Left kidney (tissue), 8 donors: ENCODE measurements around the gene EXOSC5. TPM values are rescaled to one million over a fixed set of nuclear protein-coding genes. Genes with fewer than 3 reads are reported as not detected.
A peak's percentile ranks its signal among the peaks of the same experiment; 100 is the strongest.
"Not testable (repeated sequence)": the region's sequence is repeated elsewhere in the genome, so short reads cannot be mapped to it uniquely, and the experiment has no call there.

Experiments used
- DNase-seq: peaks from one replicate; pipeline ENCODE4 v3.0.0-alpha.2; 2013
- long read RNA-seq, 8 donors: transcript quantifications; one replicate each; lab custom pipeline, GENCODE V29; 2026
- polyA plus RNA-seq: library from polyadenylated mRNA; unstranded; fragments of 120-200 nt; gene quantifications from one replicate; pipeline ENCODE4 v1.2.1, GENCODE V29; 2013; ENCODE audit not compliant: insufficient read length

Gene EXOSC5
- 13.9 TPM for polyA plus RNA-seq
- long read RNA-seq, donor 1, transcript EXOSC5-201 (6 exons, 1,118 nt) = major isoform, 14 of 15 reads
- long read RNA-seq, donor 1, partial matches to known transcripts = 0 of 15 reads
- long read RNA-seq, donor 1, other reads (novel, unspliced or antisense) = 0 of 15 reads
- long read RNA-seq, donor 2, transcript EXOSC5-201 (6 exons, 1,118 nt) = major isoform, 13 of 13 reads
- long read RNA-seq, donor 2, partial matches to known transcripts = 0 of 13 reads
- long read RNA-seq, donor 2, other reads (novel, unspliced or antisense) = 0 of 13 reads
- long read RNA-seq, donor 3, transcript EXOSC5-201 (6 exons, 1,118 nt) = major isoform, 10 of 10 reads
- long read RNA-seq, donor 3, partial matches to known transcripts = 0 of 10 reads
- long read RNA-seq, donor 3, other reads (novel, unspliced or antisense) = 0 of 10 reads
- long read RNA-seq, donor 4, partial matches to known transcripts = 0 of 1 reads
- long read RNA-seq, donor 4, other reads (novel, unspliced or antisense) = 0 of 1 reads
- long read RNA-seq, donor 5, transcript EXOSC5-201 (6 exons, 1,118 nt) = major isoform, 24 of 24 reads
- long read RNA-seq, donor 5, partial matches to known transcripts = 0 of 24 reads
- long read RNA-seq, donor 5, other reads (novel, unspliced or antisense) = 0 of 24 reads
- long read RNA-seq, donor 6, transcript EXOSC5-201 (6 exons, 1,118 nt) = major isoform, 19 of 78 reads
- long read RNA-seq, donor 6, partial matches to known transcripts = 35 of 78 reads
- long read RNA-seq, donor 6, other reads (novel, unspliced or antisense) = 24 of 78 reads
- long read RNA-seq, donor 7, transcript EXOSC5-201 (6 exons, 1,118 nt) = major isoform, 18 of 18 reads
- long read RNA-seq, donor 7, partial matches to known transcripts = 0 of 18 reads
- long read RNA-seq, donor 7, other reads (novel, unspliced or antisense) = 0 of 18 reads
- long read RNA-seq, donor 8, partial matches to known transcripts = 6 of 8 reads
- long read RNA-seq, donor 8, other reads (novel, unspliced or antisense) = 0 of 8 reads

DNA sequence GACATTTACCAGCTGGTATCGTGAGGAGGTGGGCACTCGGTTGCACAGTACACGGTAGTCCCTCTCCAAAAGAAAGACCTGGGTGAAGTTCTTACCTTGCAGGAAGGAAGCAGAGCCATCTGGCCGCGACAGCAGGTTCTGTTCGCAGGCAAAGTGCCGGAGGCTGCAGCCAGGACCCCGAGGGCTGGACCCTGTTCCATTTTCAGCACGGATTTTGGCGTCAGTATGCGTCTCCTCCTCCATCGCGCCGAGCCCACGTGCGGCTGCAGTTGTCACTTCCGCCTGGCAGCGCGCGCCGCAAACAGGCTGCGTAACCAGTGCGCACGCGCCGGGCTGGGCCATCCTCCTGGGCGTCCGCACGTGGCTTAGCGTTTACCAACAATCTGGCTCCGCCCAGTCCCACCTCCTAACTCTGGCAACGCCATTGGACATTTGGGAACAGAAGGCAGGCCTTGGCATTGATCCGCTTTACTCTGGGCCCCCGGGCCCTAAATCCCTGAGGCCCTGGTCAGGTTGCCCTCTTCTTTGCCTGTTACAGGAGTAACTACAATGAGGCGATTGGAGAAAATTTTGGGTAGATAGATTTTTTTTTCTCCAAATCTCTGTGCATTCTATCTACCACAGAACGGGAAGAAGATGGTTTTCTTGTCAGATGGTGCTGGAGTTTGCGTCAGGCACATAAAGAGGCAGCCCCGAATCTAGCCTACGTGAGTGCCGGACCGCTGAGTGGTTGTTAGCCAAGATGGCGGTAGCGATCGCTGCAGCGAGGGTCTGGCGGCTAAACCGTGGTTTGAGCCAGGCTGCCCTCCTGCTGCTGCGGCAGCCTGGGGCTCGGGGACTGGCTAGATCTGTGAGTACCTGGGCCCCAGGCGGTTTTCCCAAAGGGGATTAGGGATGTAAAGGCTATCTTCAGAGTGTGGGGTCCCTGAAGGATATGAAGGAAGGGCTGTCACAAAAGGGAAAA, at the start of gene EXOSC5, which contains the start of gene BCKDHA:
EXOSC5 (minus strand) TSS at position 274 of the 964 bp plus-strand sequence; CDS start at position 243, 31 bp downstream.
BCKDHA (plus strand) TSS at position 733 of the 964 bp plus-strand sequence; CDS start at position 743, 10 bp downstream.
- DNase-seq = peak; percentile 100

DNA sequence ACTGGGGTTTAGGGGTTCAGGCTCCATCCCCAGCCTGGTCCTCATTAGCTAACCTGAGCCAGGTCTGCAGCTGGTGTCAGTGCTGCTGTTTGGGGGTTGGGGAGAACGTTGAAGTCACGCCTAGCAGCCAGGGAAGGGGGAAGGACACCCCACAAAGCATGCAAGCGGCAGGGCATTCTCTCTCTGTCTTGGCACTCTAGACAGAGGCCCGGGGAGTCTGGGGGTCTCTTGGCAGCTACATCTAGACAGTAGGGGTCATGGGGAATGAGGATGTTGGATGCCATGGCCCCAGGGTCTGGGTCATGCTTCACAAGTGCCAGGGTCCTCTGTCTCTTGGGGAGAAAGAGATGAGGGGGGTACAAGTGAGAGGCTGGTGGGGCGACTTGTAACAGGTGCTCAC, 48.4 kb upstream of the EXOSC5 start:
- DNase-seq = no peak

DNA sequence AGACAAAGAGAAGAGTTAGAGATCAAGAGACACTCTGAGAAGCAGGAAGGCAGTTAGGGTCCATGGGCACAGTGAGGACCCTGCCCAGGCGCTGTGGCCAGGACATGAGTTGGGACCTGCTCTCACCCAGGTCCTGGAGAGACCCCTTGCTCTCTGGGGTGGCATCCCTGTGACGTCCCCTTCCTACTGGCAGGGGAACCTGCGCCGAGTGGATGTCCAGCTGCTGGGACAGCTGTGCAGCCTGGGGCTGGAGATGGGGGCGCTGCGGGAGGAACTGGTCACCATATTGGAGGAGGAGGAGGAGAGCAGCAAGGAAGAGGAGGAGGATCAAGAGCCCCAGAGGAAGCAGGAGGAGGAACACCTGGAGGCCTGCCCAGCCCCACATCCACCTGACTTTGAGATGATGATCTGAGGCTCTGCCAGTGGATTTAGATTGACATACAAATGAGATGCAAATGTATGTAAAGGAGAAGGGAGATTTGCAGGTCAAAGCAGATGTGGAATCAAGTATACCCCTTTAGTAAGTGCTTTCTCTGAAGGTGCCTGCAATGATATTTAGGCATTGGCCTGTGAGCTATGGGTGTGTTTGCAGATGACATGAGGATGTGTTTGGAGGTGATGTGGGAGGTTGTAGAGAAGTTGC, 46.8 kb upstream of the EXOSC5 start:
- no peak for DNase-seq

DNA sequence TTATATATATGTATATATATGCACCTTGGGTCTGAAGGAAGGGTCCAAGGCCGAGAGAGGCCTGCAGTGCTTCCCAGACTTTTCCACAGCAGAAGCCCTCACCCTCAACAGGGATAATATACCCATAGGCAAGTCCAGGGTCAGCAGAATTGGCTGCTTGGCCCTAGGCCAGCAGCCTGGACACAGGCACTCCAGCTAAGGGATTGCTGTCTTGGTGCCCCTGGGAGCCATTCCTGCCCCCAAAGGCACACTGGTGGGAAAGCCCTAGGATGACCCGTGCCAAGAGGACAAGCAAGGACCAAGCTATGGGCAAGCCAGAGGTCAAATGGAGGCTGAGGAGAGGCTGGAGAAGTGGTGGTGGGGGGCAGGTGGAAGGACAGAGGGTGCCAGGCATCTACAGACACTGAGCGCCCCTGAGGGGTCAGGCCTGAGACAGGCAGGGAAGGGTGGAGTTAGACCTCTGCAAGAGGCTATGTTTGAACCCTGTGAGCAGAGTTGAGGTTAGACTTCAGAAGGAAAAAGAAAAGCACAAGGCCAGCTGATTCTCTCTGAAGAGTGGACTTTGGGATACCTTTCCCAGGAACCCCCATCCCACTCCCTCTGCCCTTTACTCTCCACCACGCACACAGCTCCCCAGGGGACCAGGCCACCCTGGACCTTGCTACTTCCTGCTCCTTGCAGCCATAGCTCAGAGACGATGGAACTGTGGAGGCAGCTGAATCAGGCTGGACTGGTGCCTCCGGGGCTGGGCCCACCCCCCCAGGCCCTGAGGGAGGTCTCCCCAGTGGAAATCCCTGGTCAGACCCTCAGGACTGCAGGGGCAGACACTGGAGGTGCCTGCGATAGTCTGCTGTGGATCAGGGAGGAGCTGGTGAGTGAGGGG, 45.6 kb upstream of the EXOSC5 start, which contains the start of gene ERICH4:
ERICH4 (plus strand) TSS at position 684 of the 883 bp plus-strand sequence; CDS start at position 698, 14 bp downstream.
- DNase-seq = no peak

DNA sequence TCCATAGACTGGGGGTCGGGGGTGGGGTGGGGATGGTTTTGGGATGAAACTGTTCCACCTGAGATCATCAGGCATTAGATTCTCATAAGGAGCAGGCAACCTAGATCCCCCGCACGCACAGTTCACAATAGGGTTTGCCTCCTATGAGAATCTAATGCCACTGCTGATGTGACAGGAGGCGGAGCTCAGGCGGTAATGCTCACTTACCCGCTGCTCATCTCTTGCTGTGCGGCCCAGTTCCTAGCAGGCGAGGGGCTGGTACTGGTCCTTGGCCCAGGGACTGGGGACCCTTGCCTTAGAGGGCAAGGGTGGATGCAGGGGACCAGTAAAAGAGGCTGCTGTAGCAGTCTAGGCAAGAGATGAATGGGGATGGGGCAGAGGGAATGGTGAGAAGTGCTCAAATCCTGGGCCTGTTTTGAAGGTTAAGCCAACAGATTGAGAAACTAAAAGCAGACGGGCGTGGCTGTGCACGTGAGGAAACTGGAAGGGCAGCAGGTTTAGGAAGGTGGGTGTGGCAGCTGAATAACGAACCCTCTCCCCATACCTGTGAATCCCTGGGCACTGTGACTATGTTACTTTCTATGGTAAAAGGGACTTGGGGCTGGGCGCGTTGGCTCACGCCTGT, 44.3 kb upstream of the EXOSC5 start:
- DNase-seq = no peak

DNA sequence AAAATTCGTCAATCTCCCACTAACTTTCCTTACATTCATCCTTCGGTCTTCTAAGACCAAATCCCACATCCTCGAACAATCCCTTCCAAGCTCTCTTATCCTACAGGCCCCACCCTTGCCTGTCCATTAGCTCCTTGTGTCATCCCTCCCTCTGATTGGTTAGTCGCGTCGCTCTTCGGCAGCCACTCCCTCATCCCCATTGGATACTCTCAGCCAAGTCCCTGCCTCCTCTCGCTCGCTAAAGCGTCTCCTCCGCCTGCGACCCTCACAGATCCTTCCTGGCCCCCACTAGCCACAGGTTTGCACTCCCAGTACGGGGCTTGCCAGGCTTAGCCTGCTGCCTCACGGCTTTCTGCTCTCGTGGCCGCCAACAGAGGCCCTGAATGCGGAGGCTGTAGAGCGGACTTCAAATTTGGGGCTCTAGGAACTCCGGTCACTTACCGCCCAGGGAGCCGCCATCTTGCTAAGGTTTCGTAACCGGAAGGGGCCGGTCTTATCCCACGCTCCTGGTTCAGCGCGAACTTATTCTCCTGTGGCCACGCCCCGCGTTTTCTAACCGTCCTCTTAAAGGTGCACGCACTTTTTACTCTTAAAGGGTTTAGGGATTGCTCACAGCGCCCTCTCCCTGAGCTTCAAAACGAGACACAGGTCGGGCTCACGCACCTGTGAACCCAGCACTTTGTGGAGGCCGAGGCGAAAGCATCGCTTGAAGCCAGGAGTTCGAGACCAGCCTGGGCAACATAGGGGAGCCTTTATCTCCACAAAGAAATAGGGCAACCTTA, 42.5 kb upstream of the EXOSC5 start, which contains the start of gene DMAC2:
DMAC2 (minus strand) TSS at position 472 of the 782 bp plus-strand sequence; CDS start at position 459, 13 bp downstream.
- peak; percentile 98 for DNase-seq

DNA sequence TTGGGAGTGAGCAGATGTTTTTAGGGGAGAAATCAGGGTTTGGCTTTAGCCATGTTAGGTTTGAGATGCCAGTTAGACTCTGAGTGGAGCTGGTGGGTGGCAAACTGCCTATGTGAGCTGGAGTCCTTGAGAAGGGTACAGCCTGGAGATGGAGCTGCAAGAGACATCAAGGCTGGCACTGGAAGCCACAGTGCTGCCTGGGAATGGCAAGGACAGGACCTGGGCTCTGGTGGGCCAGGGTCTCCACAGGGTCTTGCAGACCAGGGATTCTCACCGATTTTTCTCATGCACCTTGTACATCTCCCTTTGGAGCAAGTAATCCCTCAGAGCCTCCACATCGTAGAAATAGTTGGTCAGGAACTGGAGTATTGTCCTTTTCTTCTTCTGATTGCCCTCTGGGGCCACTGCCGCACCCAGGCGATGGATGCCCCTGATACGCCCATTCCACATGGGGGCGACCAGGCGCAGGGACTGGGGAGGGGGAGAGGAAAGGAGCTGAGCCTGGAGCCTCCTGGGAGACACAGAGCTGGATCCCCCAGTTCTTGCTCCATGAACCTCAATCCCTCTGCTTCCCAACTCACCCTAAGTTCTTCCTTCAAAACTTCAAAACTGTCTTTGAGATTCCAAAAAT, 40.9 kb upstream of the EXOSC5 start:
- DNase-seq = no peak

DNA sequence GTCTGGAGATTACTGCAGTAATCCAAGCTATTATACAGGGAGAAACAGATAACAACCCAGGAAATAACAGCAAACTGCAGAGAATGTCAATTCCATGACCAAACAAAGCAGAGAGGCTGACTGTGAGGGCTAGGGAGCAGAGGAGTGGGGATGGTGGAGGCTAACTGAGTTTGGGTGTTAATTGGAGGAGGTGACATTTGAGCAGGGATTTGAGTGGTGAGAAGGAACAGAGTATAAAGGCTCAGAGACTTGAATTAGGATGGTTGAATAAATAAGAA, 39.5 kb upstream of the EXOSC5 start:
- no peak for DNase-seq

DNA sequence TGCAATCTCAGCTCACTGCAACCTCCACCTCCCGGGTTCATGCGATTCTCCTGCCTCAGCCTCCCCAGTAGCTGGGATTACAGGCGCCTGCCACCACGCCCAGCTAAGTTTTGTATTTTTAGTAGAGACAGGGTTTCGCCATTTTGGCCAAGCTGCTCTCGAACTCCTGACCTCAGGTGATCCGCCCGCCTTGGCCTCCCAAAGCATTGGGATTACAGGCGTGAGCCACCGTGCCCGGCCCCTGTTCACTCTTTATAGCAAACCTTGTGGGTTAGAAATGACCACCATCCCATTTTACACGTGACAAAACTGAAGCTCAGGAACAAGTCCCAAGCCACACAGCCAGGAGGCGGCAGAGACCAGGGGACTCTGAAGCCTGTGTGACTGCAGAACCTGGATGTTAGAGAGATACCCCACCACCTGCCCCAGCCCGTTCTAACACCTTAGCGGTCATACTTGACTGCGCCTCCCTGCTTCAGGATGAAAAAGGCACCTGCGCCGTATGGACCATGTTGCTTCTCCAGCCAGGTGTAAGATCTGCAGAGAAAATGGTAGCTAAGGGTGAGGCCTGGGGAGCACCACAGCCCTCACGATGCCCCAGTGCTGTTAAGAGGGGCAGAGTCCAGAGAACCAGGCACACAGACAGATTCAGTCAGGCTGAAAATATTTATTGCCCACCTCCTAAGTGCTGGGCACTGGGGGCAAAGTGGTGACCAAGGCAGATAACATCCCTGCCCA, 38.9 kb upstream of the EXOSC5 start:
- DNase-seq = no peak

DNA sequence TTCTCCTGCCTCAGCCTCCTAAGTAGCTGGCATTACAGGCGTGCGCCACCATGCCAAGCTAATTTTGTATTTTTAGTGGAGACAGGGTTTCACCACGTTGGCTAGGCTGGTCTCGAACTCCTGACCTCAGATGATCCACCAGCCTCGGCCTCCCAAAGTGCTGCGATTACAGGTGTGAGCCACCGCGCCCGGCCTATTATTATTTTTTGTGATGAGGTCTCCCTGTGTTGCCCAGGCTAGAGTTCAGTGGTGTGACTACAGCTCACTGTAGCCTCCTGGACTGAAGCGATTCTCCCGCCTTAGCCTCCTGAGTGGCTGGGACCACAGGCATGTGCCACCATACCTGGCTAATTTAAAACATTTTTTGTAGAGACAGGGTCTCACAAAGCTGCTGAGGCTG, 38.2 kb upstream of the EXOSC5 start:
- DNase-seq = not testable (repeated sequence)

DNA sequence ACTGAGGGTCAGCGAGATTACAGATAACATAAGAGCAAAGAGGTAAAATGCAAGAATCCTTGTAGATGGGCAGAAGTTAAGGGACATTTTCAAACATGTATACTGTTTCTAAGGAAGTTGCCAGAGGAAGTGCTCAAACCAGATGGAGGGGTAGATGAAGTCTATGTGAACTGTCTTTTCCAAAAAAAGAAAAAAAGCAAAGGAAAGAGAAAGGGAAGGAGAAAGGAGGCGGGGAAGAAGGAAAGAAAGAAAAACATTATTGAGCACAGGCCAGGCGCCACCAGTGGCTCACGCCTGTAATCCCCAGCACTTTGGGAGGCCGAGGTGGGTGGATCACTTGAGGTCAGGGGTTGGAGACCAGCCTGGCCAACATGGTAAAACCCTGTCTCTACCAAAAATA, 37.3 kb upstream of the EXOSC5 start:
- DNase-seq = no peak

DNA sequence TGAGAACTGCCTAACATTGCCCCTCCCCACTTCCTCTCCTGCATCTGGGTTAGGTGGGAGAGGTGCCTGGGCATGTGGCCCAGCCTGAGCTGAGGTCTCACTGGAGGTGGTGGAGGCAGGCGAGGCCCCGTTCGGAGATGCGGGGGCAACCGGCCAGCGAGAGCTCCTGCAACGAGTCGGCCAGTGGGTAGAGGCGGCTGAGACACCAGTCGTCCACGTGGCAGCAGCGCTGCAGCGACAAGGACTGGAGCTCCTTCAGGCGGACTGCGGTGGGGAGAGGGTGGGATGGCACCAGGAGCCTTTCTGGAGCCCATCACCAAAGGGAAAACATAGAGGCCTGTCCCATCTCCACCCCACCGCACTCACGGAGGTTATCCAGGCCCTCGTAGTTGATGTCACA, 36.0 kb upstream of the EXOSC5 start:
- no peak for DNase-seq

DNA sequence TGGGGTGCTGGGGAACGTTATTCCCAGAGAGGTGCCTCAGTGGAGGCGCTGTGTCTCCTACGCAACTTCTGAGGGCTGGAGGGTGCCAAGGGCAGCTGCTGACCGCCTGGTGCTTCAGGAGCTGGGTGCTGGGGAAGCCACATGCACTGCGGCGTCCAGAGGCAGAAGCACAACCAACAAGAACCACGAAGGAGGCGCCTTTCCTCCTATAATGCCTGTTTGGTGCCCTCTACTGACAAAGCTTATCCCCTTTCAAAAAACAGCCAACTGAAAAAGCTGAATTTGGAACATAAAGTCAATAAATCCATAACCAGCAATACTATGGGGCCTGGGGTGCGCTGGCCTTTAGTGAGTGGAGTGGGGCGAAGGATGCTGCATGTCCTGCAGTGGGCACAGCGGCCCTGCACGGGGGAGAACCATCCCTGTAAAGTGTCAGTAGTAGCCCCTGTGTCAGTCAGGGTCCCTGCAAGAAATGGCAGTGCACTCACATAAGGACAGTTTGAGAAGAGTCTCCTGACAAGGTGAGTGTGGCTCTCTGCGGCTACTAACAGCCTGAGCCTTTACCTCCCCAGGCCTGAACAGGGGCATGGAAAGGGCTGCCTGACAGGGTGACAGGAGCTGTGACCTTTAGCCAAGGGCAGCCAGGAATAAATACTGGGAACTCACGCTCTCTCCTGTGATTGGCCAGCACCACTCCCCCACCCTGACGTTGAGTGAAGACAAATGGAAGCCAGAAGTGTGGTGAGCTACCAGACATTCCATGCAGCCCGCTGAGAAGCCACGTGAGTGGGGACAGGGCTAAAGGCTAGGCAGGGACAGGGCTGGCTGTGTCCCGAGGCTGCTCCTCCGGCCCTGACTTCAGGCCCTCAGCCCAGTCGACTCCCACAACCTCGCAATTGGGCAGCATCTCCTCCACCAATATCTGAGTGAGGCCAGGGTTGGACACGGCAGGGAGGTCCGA, 34.5 kb upstream of the EXOSC5 start:
- DNase-seq = no peak

DNA sequence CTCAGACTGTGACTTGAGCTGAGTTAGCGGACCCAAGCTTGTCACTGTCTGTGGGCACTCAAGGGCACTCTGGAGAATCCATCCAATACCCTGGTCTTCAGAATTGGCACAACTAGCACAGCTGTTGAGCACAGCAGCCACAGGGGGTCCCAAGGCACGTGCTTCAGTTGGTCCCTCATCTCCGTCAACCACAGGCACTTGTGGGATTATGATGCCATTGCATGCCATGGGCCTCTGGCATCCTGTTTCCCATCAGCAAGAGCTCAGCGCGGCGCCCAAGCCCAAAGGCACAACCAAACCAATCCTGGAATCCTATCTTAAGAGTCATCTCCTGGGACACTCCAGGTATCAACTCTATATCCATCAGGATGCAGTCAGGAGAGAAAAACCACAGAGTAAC, 33.8 kb upstream of the EXOSC5 start:
- no peak for DNase-seq

DNA sequence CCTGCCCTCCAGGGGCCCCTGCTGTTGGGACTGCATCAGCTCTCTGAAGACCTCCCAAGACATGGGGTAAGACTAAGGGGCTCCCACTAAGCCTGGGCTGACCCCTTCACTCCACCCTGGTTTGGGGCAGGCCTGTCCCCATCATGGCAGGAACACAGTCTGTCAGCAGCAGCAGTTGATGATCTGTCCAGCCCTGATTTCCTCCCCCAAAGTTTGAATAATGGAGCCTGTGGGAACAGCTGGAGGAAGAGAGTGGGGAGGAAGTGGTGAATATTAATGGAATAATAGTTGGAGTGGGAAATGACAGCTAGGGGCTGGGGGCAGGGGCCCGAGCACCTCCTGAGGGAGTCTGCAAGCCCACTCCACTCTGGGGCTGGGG, 31.3 kb upstream of the EXOSC5 start:
- DNase-seq = no peak
